AG04449 (cell line): ENCODE results near the gene SARDH.

ENCODE experiments used
- CTCF ChIA-PET: fragments of 350-600 bp; formaldehyde crosslinking; extraction: SDS; loops from one replicate; lab custom pipeline; 2021; ENCODE audit warnings: antibody characterized with exemption; lab: Yijun Ruan, JAX
- POLR2A ChIA-PET: fragments of 400-600, 350-600 bp; formaldehyde crosslinking; extraction: SDS; loops from one replicate; lab custom pipeline; 2020; ENCODE audit warnings: antibody characterized with exemption, inconsistent platforms; lab: Yijun Ruan, JAX
- DNase-seq: peaks from one replicate; pipeline ENCODE4 v3.0.0-alpha.2; 2010; ENCODE audit warnings: low read depth, low spot score
- H3K4me3 ChIP-seq: 2 replicates; pipeline ENCODE4 v1.5.1; 2011; ENCODE audit warnings: low read depth, mild to moderate bottlenecking, control low read depth, low read length
- CTCF ChIP-seq: IDR thresholded peaks from one replicate; pipeline ENCODE4 v1.5.1; 2011; ENCODE audit warnings: mild to moderate bottlenecking, moderate library complexity, low read length, control low read depth, inconsistent platforms; ENCODE audit not compliant: insufficient read depth; ENCODE audit errors: missing control alignments

The SARDH gene

GRCh38 chr9:133772581-133772980, 34.4 kb upstream of the SARDH start:
- H3K4me3 ChIP-seq = no peak overlapping the region
- ChIA-PET CTCF (interaction anchor here (1.6 to 3.1 kb wide), 3 partner anchors 10 to 222 kb away, joined by 5 to 19 read pairs (median 17); no protein-coding TSS in a partner anchor), POLR2A (no interaction called here)
- TF ChIP-seq CTCF = no peak
- no peak for DNase-seq

DNA sequence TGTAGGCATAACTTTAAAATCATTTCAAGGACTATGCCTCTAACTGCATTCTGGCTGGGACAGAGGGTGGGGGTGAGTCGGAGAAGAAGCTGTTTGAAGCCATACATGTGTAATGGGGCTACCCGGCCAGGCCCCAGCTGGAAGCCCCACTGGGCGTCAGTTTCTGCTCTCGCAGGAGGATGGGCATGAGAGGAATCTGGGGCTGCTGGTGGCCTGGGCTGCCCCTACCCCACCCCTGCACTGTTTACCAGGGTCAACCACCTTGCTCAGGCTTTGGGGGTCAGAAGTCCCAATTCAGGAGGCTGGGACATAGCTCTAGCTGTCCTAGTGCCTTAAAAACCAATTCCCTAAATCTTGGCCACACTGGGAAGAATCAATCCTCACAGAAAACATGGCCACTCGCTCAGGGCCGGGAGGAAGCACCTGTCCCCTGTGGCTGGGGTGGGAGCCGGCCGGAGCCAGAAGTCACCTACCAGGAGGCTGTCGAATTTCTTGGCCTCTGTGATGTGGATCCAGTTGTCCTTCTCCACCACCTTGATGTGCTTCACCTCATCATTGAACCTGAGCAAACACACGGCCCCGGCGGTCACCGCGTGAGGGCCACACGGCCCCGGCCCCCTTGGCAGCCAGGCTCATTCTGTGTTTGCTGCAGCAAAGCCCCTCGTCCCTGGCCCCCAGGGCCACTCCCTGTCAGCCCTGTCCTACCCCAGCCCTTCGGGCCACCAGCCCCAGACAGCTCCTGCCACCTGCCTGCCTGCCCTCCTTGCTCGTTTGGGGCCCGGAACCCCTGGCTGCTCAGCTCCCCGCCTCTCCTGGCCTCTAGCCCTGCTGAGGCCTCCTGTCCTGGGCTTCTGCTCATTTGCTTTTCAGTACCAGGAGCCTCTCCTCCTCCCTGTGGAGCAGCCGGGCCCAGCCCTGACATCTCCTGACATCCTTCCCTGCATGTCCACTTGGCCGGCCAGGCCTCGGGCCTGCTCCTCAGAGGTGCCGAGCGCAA, 33.6 kb upstream of the SARDH start:
- no peak for TF ChIP-seq CTCF
- ChIA-PET POLR2A (no interaction called here), CTCF (interaction anchor here (1.1 to 6.0 kb wide), 5 partner anchors 9 to 222 kb away, joined by 5 to 63 read pairs (median 17); no protein-coding TSS in a partner anchor)
- H3K4me3 ChIP-seq = no peak overlapping the region
- no peak for DNase-seq

- ChIA-PET CTCF (interaction anchor here (1.1 to 6.0 kb wide), 5 partner anchors 10 to 224 kb away, joined by 5 to 63 read pairs (median 17); no protein-coding TSS in a partner anchor), POLR2A (no interaction called here)
- no peak for DNase-seq
- TF ChIP-seq CTCF = no peak
- no peak overlapping the region for H3K4me3 ChIP-seq
These were observed 32.1 kb upstream of the SARDH start for GRCh38 chr9:133770076-133770777.

- no peak for TF ChIP-seq CTCF
- no peak for DNase-seq
- ChIA-PET POLR2A (no interaction called here), CTCF (interaction anchor here (2.0 to 6.0 kb wide), 3 partner anchors 11 to 225 kb away, joined by 8 to 63 read pairs (median 23); no protein-coding TSS in a partner anchor)
- H3K4me3 ChIP-seq = no peak overlapping the region
These were observed 31.4 kb upstream of the SARDH start for GRCh38 chr9:133769511-133770075.

DNA sequence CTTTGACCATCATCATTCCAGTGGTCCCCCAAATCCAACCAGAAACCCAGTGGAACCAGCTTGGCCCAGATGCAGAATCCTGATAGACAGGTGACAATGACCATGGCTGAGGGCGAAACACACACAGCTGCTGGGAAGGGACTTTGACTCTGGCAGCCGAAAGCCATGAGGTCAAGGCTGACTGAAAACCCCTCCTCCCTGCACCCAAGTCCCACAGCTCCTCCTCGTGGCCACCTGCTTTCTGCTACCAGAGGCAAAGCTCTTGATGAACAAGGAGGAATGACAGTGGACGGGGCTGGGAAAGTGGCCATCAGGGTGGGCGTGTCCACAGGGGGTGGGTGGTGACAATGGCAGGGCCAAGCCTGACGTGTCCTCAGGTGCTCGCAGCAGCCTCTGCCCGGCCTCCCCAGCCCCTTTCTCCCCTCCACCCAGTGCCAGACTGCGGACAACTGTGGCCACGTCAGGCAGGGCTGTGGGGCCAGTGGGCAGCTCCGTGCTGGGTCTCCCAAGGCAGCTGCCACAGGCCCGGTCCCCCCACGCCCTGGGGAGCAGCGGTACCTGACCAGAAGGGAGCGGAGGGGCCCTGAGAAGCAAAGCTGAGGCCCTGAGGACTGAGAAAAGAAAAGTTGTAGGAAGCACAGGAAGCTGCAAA, 30.8 kb upstream of the SARDH start:
- no peak for DNase-seq
- CTCF ChIA-PET = interaction anchor here (2.0 to 6.0 kb wide), 4 partner anchors 11 to 225 kb away, joined by 8 to 63 read pairs (median 18); no protein-coding TSS in a partner anchor
- H3K4me3 ChIP-seq = no peak overlapping the region
- POLR2A ChIA-PET = no interaction called here
- no peak for TF ChIP-seq CTCF
